HG02588 (cell line): ENCODE results near the gene GATAD2B.
A peak's percentile ranks its signal among the peaks of the same experiment; 100 is the strongest.

Experiments used
- ATAC-seq: cut with Tn5 transposase; IDR thresholded peaks from one replicate; pipeline ENCODE4 v1.9.1; 2021; ENCODE audit warnings: mild to moderate bottlenecking, moderate library complexity; ENCODE audit not compliant: unreplicated experiment

GATAD2B gene

DNA sequence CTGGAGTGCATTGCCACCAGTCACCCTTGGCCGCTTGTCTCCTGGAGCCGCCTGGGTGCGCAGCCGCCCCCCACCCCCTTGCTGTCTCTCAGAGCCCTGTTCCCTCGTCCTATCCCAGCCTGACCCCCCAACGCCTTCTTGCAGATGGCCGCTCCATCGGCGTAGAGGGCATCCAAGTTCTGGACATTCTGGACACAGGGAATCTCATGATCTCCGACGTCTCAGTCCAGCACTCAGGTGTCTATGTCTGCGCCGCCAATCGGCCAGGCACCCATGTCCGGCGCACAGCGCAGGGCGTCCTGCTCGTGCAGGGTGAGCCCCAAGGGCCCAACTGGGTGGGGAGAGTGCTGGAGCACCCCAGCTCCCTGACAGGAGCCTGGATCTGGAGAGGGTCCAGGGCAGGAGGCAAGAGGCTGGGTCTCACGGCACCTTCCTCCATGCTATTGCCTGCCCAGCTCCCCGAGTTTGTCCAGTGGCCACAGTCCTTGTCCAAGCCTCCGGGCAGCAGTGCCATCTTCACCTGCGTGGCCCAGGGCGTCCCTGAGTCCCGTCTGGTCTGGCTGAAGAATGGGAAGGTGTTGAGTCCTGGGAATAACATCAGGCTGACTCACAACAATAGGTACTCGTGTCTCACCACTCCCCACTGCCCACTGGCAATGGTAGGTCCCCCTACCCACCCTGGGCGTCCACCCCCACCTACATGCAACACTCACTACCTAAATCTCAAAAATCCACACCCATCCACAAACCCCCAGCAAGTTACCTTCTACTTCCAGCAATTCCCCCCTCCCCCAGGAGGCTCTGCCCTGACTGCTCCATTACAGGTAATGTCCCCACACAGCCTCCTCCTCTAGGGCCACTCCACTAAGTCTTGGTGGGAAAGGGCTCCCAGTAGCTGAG is 123.0 kb downstream of the GATAD2B start:
- no peak for ATAC-seq

- no peak for ATAC-seq
These were observed 123.8 kb downstream of the GATAD2B start for GRCh38 chr1:153799016-153799415.

- ATAC-seq, result no peak
These were observed 124.3 kb downstream of the GATAD2B start for GRCh38 chr1:153798468-153798780.

DNA sequence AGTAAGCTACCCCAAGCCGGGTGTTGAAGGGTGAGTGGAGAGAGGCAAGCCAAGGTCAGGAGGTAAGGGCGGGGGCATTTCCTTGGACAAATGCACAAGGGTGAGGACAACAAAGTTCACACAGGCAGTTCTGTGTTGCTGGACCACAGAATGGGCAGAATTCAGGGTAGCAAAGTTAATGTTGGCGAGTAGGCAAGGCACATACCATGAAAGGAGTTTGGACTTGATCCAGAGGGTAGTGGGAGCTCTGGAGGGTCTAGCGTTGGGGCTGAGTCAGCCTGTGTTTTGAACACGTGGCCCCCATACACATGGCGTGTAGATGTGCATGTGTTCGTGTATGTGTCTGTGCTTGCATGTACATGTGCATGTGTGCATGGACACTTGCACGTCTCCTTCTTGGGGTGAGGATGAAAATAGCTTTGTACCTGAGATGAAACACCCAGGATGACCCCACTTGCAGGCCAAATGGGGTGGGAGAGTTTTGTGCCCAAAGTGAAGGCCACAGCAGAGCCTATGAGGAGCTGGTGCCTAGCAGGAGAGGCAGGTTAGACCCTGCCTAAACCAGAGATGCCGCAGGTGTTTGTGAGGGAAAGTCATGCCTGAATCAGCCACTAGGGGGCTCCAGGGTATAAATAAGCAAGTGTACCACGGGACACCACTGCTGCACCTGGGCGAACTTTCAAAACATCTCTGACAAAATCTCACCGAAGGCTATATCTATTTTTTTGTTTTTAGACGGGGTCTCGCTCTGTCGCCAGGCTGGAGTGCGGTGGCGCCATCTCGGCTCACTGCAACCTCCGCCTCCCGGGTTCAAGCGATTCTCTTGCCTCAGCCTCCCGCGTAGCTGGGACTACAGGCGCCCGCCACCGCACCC is 125.7 kb downstream of the GATAD2B start:
- ATAC-seq, result peak; percentile 57

DNA sequence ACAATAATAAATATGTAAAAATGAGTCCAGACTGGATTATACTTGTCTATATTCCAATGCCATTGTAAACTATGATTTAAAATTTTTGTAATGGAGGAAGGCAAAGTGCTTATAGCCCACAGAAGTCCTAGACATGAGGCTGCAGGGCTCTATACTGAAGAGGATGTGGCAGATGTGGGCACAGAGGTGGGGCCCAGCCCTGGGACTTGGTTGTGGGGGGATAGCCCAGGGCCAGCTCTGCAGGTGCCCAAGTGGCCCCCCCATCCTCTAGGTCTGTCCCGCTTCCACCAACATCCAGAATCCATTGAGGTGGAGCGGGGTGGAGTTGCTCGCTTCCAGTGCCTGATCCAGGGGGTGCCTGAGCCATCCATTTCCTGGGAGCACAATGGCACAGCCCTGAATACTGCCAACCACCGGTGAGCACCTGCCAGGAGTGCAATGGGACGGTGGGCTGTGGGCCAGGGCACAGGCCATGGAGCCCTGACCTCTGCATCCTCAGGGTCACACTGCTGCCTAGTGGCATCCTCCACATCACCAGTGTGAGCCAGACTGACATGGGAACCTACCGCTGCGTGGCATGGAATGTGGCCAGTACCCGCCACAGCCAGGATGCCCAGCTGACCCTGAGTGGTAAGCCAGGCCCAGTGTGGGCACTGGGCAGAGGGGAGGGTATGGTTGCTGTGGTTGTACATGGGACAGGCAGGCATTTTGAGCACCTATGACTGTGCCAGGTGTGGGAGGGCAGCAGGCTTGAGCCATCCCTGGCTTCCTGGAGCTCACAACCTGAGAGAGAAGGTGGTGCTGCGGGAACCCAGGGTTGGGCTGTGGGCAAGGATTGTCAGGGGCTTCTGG is 126.6 kb downstream of the GATAD2B start:
- no peak for ATAC-seq

- no peak for ATAC-seq
These were observed 127.4 kb downstream of the GATAD2B start for GRCh38 chr1:153795330-153795837.

DNA sequence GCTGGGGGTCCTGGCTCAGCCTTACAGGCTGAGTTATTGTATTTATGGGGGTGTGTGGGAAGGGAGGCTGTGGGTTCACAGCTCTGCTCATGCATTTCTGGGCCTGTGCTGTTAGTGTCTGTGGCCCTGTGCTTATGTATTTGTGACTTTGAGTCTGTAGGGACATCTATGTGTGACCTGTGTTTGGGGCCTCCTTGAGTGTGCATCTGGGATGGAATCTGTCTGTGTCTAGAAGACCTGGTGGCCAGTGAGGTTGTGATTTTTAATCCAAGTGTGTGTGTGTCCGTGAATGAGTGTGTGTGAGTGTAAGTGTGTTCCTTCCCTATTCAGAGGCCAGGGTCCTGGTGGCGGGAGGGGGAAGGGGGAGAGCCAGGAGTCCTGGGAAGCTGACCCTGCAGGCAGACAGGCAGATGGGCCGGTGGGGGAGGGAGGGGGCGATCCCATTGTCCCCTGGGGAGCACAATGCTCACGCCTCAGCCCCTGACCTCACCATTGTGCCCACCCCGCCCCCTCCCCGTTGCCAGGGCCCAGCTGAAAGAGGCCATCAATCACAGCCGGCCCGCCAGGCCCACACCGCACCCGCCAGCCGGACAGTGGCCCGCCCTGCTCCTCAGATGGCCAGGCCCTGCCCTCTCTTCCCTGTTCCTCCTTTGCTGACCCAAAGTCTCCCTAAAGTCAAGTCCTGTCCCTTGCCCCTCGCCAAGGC is 128.0 kb downstream of the GATAD2B start:
- ATAC-seq, result no peak

GRCh38 chr1:153793973-153794615 is 128.7 kb downstream of the GATAD2B start:
- ATAC-seq, result no peak

- ATAC-seq, result no peak
These were observed 129.4 kb downstream of the GATAD2B start for GRCh38 chr1:153793261-153793972.

- ATAC-seq, result no peak
These were observed 130.1 kb downstream of the GATAD2B start for GRCh38 chr1:153792631-153793041.

GRCh38 chr1:153791648-153792253 is 131.0 kb downstream of the GATAD2B start:
- ATAC-seq, result no peak

- ATAC-seq, result peak; percentile 86
These were observed 131.7 kb downstream of the GATAD2B start for GRCh38 chr1:153790966-153791647.

GRCh38 chr1:153790313-153790965 is 132.3 kb downstream of the GATAD2B start:
- no peak for ATAC-seq

GRCh38 chr1:153789478-153790034 is 133.2 kb downstream of the GATAD2B start:
- ATAC-seq, result no peak

DNA sequence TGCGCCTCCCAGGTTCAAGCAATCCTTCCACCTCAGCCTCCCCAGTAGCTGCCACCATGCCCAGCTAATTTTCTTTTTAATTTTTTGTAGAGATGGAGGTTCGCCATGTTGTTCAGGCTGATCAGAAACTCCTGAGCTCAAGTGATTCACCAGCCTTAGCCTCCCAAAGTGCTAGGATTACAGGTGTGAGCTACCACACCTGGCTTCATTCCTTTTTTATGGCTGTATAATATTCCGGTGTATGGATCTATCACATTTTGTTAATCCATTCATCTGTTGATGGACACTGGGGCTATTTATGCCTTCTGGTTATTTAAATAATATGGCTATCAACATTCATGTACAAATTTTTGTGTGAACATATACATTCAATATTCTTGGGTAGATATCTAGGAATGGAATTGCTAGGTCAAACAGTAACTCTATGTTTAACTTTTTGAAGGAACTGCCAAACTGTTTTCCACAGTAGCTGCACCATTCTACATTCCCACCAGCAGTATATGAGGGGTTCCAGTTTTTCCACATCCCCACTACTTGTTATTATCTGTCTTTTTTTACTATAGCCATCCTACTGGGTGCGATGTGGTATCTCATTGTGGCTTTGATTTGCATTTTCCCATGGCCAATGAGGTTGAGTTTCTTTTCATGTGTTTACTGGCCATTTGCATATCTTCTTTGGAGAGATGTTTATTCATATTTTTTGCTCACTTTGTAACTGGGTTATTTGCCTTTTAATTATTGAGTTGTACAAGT is 136.6 kb downstream of the GATAD2B start:
- ATAC-seq, result no peak
